Right renal cortex interstitium (tissue), 3 donors: ENCODE measurements around the gene AP2A2. TPM values are rescaled to one million over a fixed set of nuclear protein-coding genes. Genes with fewer than 3 reads are reported as not detected.

Source experiments
- DNase-seq, 3 donors: peaks; one replicate each; pipeline ENCODE4 v3.0.0-alpha.2; 2013; ENCODE audit warnings: low read depth in 3 of 3, low spot score in 2 of 3
- polyA plus RNA-seq, 3 donors: library from polyadenylated mRNA; unstranded; fragments of 120-200 nt; gene quantifications; one replicate each; pipeline ENCODE4 v1.2.1, GENCODE V29; 2013; ENCODE audit not compliant: insufficient read length in 3 of 3

The AP2A2 gene
- polyA plus RNA-seq, 3 donors, result 96.8 to 99.9 (median 98.5) TPM

DNA sequence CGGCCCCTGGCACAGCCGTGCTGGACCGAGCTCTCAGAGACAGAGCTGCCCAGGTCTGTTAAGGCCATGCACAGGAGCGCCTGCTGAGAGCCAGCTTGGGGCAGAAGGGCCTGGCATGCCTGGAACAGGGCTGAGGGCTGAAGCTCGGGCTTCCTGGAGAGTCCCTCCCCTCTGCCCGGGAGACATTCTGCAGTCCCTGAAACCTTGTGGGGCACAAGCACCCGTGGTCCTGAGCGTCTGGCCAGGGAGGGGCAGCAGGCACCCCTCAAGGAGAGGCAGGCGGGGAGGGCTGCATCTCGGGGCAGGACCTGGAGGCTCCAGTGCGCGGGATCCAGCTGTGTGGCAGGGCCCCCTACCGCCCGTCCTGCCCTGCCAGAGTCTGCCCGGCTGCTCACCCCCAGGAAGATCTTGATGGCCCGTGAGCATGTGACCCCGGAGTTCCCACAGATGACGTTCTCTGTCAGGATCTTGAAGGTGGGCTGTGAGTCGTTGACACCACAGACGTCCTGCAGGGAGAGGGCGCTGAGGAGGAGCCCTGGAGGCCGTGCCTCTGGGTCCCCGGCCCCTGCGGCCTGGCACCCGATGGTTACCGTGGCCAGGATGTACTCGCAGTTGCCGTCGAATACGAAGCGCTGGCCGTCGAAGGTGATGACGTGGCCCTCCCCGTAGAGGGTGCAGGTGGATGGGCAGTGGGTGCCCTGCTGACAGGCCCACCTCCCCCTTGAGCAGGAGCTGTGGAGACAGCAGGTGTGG is 99.9 kb downstream of the AP2A2 start:
- no peak for DNase-seq

DNA sequence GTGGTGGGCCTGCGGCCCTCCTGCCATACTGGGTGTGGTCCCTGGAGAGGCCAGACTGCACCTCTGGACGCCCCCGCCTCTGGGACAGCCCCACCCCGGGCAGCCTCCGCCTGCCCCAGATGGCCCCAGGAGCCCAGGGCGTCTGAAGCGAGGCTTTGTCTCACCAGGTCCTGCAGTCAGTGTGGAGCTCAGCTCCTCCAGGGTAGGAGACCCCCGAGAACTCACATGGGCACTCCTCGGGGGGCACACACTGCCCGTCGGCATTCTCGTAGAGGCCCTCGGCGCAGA is 100.4 kb downstream of the AP2A2 start:
- DNase-seq, result no peak

GRCh38 chr11:1026641-1027482 is 101.2 kb downstream of the AP2A2 start:
- no peak for DNase-seq

- DNase-seq, result no peak
Observed at GRCh38 chr11:1027483-1028290, 102.0 kb downstream of the AP2A2 start.

- DNase-seq, result no peak
Observed at GRCh38 chr11:1028291-1028540, 102.5 kb downstream of the AP2A2 start.

DNA sequence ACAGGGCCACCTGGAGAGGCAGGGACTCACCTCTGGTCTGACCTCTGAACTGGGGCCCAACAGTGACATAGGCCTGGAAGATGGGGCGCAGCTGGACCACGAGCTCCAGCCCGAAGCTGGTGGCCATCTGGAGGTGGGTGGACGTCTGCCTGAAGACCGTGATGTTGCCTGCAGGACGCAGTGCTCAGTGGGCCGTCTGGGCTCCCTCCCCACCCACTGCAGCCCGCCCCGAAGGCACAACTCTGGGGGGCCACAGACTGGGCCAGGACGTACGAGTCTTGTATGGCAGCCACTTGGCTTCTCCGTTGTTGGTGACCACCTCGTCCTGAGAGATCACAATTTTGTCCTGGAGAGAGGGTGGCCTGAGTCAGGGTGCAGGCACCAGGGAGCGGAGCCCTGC is 102.9 kb downstream of the AP2A2 start:
- DNase-seq, result no peak

- DNase-seq, result no peak
Observed at GRCh38 chr11:1029051-1029450, 103.4 kb downstream of the AP2A2 start.

- DNase-seq, result no peak
Observed at GRCh38 chr11:1029654-1030053, 104.0 kb downstream of the AP2A2 start.

GRCh38 chr11:1030086-1030485 is 104.4 kb downstream of the AP2A2 start:
- no peak for DNase-seq

DNA sequence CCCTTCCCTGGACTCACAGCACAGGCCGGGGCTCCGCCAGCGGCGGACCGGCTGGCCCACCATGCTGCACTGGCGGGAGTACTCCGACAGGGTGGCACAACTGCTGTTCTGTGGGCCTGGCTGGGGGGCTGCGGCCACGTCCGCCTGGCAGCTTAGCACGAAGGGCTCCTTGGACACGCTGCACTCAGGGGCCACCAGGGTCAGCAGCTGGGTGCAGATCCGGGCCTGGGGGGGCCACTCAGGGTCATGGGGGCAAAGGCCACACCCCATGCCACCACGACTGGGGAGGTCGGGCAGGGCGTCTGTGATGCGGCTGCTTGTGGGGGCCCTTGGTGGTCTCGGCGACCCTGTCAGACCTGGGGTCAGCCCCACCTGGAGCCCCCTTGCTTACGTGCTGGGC is 104.9 kb downstream of the AP2A2 start:
- no peak for DNase-seq

GRCh38 chr11:1031121-1031899 is 105.6 kb downstream of the AP2A2 start:
- no peak for DNase-seq

DNA sequence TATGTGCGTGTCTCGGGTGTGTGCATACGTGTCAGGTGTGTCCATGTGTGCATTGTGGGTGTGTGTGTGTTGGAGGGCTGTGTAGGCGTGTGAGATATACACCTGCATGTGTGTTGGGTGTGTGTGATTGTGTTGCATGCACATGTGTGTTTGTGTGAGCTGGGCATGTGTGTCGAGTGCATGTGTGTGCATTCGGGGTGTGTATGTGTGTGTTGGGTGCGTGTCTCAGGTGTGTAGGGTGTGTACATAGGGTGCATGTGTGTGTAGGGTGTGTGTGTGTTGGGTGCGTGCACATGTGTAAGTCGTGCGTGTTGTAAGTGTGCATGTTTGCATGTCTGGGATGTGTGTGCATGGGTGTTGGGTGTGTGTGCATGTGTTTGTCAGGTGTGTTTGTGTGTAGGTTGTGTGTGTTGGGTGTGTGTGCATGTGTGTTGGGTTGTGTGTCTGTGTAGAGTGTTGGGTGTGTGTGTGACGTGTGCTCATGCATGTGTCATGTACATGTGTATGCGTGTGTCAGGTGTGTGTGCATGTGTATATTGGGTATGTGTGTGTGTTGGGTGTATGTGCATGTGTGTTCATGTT is 106.7 kb downstream of the AP2A2 start:
- no peak for DNase-seq

GRCh38 chr11:1033016-1033798 is 107.5 kb downstream of the AP2A2 start:
- no peak for DNase-seq

- no peak for DNase-seq
Observed at GRCh38 chr11:1034001-1034400, 108.3 kb downstream of the AP2A2 start.

GRCh38 chr11:1034456-1035295 is 109.0 kb downstream of the AP2A2 start:
- DNase-seq, result no peak

DNA sequence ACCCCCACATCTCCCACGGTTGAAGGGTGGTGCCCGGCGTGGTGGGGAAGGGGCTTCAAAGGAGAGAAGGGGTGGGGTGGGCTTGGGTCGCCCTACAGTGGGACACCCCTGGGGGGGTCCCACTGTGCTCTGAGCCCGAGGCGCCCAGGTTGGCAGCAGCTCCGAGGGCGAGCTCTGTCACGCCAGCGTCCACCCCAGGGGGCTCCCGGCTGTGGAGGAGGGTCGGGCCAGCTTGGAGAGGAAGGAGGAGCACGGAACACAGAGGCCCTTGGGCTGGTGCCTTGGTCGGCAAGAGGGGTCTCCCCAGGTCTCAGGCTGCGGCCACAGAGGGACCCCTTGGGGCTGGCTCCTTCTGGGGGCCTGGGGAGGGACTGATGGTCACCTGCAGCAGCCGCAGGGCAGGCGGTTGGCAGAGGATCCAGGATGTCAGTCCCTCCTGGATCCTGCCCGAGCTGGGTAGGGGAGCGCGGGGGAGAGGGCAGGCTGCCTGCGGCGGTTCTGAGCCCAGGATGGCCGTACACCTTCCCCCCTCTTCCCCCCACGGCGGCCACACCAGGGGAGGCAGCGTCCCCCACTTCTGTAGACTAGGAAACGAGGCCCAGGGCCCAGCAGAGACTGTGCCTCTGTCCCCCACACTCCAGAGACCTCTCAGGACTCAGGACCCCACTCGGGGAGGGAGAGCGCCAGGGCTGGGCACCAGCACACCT is 110.1 kb downstream of the AP2A2 start:
- no peak for DNase-seq

DNA sequence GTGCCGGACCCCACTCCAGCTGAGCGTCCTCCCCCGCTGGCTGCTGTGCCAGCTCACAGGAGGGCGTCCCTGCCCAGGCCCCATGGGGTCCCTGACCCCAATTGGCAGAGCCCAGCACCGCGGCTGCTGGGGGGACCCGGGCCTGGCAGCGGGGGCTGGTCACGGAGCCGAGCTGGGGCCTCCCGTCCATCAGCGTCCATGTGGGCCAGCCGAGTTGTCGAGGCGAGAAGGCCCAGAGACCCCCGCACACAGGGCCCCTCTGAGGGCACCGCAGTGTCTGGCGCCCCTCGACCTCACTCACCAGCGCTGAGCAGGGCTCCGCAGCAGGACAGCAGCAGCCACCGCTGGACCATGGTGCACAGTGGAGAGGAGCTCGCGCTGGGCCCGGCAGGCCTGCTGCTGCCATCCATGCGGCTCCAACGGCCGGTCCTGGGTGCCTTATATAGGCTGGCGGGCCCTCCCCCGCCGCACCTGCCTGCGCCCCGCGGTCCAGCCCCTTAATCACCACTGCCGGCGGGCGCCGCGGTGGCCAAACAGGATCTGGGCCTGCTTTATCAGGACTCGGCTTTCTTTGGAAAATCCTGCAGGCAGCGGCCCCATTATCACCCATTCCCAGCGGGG is 110.7 kb downstream of the AP2A2 start, which contains the start of gene MUC6:
MUC6 (minus strand) TSS at position 416 of the 621 bp plus-strand sequence; CDS start at position 353, 63 bp downstream.
- no peak for DNase-seq

DNA sequence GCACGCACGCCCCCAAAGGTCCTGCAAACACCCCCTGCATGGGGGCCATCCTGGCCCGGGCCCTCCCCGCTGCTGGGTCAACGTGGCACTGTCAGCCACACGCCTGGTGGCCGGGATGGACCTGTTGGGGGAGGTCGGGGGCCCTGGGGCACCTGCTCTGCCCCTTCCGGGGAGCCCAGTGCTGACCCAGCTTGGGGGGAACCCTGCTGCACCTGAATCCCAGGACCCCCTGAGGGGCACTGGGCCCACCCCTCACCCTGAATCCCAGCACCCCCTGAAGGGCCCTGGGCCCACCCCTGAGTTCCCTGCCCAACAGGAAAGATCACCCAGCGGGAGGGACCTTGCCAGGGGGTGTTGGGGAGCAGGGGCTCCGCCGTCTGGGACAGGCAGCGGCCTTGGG is 111.3 kb downstream of the AP2A2 start:
- no peak for DNase-seq
